CD4-positive, alpha-beta T cell treated with Interleukin-1 beta for 1 hour (primary cell): Measurements from ENCODE around the gene CYYR1.

Source experiments
- DNase-seq, 2 donors: peaks; one replicate each; pipeline ENCODE4 v3.0.0-alpha.2; 2020 to 2022

The CYYR1 gene

GRCh38 chr21:26423511-26423910, 149.6 kb downstream of the CYYR1 start:
- DNase-seq, result no peak

- DNase-seq, result no peak
Observed at GRCh38 chr21:26422706-26423105, 150.4 kb downstream of the CYYR1 start.

GRCh38 chr21:26422138-26422537, 150.9 kb downstream of the CYYR1 start:
- no peak for DNase-seq

GRCh38 chr21:26421724-26422123, 151.4 kb downstream of the CYYR1 start:
- no peak for DNase-seq
